HG02623 (cell line): ENCODE results near the gene NEDD4.
"Not testable (repeated sequence)": the region's sequence is repeated elsewhere in the genome, so short reads cannot be mapped to it uniquely, and the experiment has no call there.

Source experiments
- ATAC-seq: cut with Tn5 transposase; IDR thresholded peaks from one replicate; pipeline ENCODE4 v1.9.1; 2021; ENCODE audit warnings: moderate library complexity; ENCODE audit not compliant: unreplicated experiment

The NEDD4 gene

DNA sequence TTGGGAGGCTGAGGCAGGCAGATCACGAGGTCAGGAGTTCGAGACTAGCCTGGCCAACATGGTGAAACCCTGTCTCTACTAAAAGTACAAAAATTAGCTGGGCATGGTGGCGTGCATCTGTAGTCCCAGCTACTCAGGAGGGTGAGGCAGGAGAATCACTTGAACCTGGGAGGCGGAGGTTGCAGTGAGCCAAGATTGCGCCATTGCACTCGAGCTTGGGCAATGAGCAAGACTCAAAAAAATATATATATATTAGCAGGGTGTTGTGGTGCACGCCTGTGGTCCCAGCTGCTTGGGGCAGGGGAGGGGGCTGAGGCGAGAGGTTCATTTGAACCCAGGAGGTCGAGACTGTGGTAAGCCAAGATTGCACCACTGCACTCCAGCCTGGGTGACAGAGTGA is 207.8 kb downstream of the NEDD4 start:
- not testable (repeated sequence) for ATAC-seq

DNA sequence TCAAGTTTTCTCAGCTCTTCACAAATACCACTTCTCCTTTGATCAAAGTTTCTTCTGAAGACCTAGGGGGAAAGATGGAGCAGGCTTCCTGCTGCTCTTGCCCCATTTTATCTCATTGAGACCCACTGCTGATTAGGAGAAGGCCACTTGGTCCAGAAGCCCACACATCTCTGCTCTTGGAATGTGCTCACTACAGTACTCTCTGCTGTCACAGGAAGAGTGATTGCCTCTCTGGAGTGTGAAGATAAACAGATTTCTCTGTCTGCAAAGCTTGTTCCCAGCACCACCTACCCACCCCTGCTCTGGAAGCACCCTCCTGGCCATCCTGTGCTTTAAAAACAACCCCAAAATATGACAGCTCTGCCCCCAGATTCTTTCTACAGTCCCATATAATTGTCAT is 209.1 kb downstream of the NEDD4 start:
- no peak for ATAC-seq

- ATAC-seq, result no peak
Measured at GRCh38 chr15:55782901-55783300, 210.5 kb downstream of the NEDD4 start.

DNA sequence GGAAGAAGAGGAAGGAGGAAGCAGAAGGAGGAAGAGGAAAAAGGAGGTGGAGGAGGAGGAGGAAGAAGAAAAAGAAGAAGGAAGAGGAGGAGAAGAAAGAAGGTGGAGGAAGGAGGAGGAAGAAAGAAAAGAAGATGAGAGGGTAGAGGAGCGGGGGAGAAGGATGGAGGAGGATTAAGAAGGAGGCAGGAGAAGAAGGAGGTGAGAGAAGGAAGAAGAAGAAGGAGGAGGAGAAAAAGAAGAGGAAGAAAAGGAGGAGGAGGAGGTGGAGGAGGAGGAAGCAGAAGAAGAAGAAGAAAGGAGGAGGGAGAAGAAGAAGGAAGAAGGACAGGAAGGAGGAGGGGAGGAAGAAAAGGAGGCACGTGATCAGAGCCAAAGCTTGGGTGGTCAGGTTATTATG is 213.1 kb downstream of the NEDD4 start:
- ATAC-seq, result no peak

- ATAC-seq, result no peak
Measured at GRCh38 chr15:55778932-55779331, 214.5 kb downstream of the NEDD4 start.
